Activated CD4-positive, alpha-beta T cell treated with anti-CD3 and anti-CD28 coated beads, Interleukin-2, Interleukin-4, amounts not matched to agents 100 ng/mL and 50 ng/mL, durations not matched to agents 16 hours and 8 hours (primary cell): ENCODE data around the gene INVS.

Experiments used
- DNase-seq: peaks from one replicate; pipeline ENCODE4 v3.0.0-alpha.2; 2020; ENCODE audit warnings: low spot score

INVS gene

DNA sequence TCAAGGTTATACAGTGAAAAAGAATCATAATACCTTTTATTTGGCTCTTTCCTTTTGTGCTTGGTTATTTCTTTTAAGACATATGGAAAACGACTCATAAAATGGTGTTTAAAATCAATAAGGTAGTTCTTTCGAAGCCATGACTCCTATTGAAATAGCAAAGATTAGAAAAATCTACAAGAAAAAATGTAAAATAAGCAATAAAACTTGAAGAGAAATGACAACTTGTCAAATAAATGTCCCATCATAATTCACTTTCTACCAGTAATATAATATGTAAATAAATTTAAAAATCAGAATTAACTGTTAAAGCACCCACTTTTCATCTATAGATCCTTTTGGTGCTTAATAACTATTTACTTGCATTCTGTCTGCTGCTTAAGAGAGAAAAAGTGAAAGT lies 241.2 kb downstream of the INVS start:
- no peak for DNase-seq

GRCh38 chr9:100341889-100342288 lies 242.8 kb downstream of the INVS start:
- no peak for DNase-seq

DNA sequence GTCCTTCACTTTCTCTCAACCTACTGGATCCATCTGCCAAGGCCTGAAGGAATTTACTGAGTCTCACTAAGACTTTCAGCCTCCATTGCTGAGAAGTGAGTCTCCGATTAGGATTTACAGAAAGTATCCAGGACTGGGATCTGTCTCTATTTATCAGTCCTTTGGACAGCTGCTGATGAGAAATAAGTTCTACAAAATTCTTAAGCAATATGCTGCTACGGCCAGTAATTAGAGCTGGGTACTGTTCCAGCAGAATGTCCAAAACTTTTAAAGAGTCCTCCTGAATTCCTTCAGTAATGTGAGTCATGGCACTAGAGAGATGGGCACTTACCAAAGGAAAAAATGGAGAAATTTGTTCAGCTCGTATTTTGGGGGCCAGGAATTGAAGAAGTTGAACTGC lies 247.8 kb downstream of the INVS start:
- no peak for DNase-seq

DNA sequence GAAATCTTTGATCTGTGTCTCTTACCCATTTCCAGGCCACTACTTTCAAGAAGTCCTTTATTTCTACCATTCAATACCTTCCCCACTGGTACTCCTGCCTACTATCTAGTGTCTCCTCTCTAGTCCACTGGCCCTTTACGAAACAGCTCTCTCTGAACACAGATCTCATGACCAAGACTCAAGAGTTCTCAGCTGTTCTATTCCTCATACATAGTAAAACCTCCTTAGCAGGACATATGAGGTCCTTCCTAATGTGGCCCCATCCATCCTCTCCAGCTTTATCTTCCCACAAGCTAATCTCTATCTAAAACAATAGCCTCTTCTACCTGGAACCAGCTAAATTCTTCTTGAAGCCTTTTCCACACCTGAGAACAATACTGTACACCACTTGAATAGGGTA lies 251.1 kb downstream of the INVS start:
- no peak for DNase-seq
